Renal pelvis (tissue), 4 donors: ENCODE data around the gene PRG3. TPM values are rescaled to one million over a fixed set of nuclear protein-coding genes. Genes with fewer than 3 reads are reported as not detected.
"Not testable (repeated sequence)": the region's sequence is repeated elsewhere in the genome, so short reads cannot be mapped to it uniquely, and the experiment has no call there.

Experiments used
- DNase-seq: peaks from one replicate; pipeline ENCODE4 v3.0.0-alpha.2; 2013
- polyA plus RNA-seq, 3 donors: library from polyadenylated mRNA; unstranded; fragments of 120-200 nt; gene quantifications; one replicate each; pipeline ENCODE4 v1.2.1, GENCODE V29; 2013; ENCODE audit not compliant: insufficient read length in 3 of 3

Gene PRG3
- polyA plus RNA-seq, 3 donors, result 0.26 to 0.77 (median 0.52) TPM

DNA sequence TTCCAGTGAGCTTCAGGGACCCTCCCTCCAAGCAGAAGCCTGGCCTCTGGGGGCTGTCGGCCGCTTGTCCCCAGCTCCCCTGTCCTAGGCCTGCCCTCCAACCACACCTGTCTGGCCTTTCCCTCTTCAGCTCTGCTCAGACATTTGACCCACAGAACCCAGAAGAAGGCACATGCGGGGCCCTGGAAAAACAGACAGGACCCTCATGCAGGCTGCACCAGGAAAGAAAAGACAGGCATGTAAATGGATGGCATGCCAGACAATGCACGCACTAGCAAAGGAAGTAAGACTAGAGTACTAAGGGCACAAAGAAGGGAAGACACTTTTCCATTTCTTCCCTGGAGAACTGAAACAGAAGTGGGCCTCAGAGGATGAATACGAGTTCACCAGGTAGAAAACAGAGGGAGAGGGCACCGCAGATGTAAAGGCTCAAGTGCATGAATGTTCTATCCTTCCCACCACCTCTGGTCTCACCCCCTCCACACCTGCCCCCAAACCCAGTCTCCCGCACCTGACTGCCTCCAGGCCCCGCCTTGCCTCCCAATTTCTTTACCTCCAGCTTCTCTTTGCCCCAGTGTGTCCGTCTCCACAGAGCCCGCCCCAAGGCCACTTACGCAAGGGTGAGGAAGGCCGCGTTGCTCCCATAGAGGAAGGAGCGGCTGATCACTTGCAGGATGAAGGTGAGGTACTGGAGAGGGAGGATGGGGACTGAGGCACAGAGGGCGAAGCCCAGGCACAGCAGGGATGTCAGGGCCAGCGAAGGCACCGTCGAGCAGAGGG, 28.6 kb upstream of the PRG3 start:
- DNase-seq, result no peak

GRCh38 chr11:57408771-57409170, 27.8 kb upstream of the PRG3 start:
- no peak for DNase-seq

GRCh38 chr11:57407941-57408475, 27.1 kb upstream of the PRG3 start:
- DNase-seq, result no peak

DNA sequence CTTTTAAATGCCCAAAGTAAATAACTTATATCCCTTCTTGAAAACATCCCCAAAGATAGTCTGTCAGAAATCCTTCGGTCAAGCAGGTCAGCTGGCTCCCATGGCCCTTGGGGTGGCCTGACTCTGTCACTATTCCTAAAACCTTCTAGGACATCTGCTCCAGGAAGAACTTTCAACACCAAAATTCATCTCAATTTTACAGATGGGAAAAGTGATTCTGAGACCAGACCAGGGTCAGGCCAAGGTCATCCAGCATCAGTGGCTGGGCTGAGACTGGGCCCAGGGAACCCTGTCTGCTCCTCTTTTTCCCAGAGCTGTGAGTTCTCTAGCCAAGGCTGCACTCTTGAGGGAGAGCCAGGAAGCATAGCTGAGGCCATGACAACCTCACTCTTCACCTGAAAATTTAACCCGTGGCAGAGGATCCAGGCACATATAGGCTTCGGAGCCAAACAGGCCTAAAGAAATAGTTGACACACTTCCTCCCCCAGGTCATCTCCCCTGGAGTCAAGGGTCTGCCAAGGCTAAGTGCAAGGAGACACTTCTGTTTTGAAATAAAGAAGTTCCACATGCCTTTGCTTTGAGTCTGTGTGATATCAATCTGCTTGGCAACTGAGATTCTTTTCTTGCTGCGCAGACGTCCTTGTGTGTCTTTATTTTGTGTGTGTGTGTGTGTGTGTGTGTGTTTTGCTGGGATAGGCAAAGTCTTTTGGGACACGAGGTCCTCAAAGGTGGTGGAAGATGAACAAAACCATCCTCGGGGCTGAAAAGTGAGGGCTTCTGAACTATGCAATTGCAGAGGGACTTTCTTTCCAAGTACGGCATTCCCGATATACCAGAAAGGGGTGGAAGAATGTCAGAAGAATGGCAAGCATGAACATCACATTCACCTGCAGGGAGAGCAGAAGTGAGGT, 26.3 kb upstream of the PRG3 start:
- DNase-seq, result no peak

DNA sequence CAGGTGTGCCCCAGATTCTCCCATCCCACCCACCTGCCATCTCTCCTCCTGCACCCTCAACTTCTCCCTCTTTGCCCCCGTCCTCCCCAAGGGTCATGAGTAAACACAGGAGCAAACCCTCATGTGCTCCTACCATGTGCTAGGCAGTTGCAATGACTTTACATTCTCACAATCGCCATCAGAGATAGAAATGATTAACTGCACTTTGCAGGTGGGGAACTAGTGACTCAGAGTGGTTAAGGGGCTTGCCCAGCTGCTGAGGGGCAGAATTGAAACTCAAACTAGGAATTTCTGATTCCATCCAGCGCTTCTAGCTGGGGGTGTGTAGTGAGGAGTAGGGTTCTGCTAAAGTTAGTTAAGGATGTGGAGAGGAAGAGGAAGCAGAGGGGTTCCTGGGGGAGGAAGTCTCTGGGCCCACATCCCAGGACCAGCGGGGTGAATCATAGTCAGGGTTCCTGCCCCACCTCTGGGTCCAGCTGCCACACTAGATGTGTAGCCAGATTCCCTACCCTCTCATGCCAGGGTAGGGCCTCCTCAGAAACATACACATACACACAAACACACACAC, 25.5 kb upstream of the PRG3 start:
- no peak for DNase-seq

GRCh38 chr11:57405271-57405860, 24.4 kb upstream of the PRG3 start:
- no peak for DNase-seq

- DNase-seq, result no peak
Observed at GRCh38 chr11:57403802-57404147, 22.8 kb upstream of the PRG3 start.

DNA sequence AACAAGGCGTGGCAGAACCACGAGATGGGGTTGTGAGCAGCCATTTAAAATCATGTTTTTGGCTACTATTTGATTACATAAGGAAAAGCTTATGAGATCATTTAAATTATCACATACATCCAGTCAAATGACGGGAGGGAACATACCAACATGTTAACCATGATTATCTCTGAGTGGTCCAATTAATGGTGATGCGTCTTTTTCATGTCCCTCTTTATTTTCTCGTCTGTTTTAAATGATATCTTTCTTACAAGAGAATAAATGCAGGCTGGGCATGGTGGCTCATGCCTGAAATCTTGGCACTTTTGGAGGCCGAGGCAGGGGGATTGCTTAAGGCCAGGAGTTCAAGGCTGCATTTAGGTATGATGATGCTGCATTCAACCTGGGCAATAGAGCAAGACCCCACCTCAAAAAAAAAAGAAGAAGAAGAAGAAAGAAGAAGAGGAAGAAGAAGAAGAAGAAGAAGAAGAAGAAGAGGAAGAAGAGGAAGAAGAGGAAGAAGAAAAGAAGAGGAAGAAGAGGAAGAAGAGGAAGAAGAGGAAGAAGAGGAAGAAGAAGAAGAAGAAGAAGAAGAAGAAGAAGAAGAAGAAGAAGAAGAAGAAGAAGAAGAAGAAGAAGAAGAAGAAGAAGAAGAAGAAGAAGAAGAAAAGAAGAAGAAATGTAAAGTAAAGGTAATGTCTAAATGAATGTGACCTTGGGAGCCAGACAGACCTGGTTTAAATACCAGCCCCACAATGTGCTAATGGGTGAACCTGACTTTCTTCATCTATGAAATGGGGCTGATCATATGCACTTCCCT, 22.3 kb upstream of the PRG3 start:
- not testable (repeated sequence) for DNase-seq

- DNase-seq, result no peak
Observed at GRCh38 chr11:57402188-57403002, 21.4 kb upstream of the PRG3 start.

- DNase-seq, result no peak
Observed at GRCh38 chr11:57399972-57400578, 19.1 kb upstream of the PRG3 start.

GRCh38 chr11:57399221-57399620, 18.3 kb upstream of the PRG3 start:
- no peak for DNase-seq

GRCh38 chr11:57397394-57397990, 16.5 kb upstream of the PRG3 start:
- no peak for DNase-seq

- DNase-seq, result no peak
Observed at GRCh38 chr11:57396744-57397143, 15.8 kb upstream of the PRG3 start.

DNA sequence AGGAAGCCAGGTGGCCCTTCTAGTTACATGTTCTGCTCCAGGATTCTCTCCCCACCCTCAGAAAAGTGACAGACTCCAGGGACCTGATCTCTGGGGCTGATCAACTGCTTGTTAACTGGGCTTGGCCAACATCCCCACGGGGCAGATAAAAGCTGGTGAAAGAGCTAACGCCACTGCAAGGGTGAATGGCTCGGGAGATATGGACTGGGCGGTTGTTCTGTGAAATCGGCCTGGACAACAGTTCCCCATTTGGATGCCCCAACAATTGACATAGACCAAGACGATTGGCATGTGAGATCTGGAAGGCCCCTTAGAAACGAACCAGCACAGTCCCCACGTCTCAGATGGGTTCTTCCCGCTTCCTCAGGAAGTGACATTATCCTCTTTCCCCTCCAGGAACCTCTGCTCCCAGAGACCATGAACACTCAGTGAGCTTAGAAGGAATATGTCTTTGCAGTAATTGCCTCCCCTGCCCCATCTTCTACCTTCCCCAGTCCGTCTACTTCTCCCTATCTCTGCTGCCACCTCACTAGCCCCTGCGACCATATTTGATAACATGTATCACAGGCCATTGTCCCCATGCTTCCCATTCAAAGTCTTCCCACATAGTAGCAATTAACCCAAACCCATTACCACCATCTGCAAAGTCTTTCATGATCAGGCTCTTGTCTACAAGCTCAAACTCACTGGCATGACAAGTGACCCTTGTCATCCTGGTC, 15.1 kb upstream of the PRG3 start:
- DNase-seq, result no peak

GRCh38 chr11:57394203-57394965, 13.4 kb upstream of the PRG3 start:
- no peak for DNase-seq

GRCh38 chr11:57392763-57393105, 11.8 kb upstream of the PRG3 start:
- DNase-seq, result no peak

DNA sequence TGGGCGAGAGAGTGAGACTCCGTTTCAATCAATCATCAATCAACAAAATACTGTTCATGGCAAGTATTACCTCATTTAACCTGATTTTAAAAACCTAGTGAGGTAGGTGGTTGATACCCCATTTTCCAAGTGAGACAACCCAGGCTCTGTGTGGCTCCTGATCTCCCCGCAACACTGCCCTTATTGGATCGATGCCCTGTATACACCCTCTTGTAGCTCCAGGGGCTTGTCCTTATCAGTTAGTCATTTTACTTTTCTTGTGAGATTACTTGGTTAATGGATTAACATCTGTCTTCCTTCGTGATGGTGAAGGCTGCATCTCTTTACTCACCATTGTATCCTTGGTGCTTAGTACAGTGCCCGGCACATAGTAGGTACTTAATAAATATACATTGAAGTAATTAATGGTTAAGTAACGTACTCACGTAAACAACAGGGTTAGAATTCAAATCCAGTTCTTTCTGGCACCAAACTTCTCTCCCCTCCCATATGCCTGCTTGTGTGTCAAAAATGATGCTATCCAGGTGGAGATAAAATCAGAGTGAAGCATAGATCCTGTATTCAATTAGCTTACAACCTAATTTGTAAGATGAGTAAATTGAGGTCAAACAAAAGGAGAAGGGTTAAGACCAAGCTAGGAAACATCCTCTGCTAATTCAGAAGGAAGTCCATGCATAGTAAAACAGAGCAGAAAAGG, 11.3 kb upstream of the PRG3 start:
- no peak for DNase-seq

DNA sequence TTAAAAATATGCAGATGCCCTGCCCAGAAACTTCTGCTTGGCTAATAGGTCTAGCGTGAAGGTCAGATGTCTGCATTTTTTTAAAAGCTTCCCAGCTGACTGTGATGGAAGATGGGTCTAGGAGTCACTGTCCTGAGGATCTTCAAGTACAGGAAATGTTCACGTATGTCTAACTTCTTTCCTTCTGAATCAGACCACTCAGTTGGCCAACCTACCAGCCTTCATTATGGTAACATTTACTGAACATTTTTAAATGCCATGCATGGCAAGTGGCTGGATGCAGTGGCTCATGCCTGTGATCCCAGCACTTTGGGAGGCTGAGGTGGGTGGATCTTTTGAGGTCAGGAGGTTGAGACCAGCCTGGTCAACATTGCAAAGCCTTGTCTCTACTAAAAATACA, 10.6 kb upstream of the PRG3 start:
- no peak for DNase-seq
